Progenitor cell of endocrine pancreas (in vitro differentiated cells): ENCODE results near the gene KSR2. TPM values are rescaled to one million over a fixed set of nuclear protein-coding genes. Genes with fewer than 3 reads are reported as not detected.

Experiments
- DNase-seq: peaks from one replicate; pipeline ENCODE4 v3.0.0; 2021; ENCODE audit warnings: low spot score; ENCODE audit not compliant: unreplicated experiment
- H3K27ac Mint-ChIP-seq: 2 replicates; pipeline ENCODE4 v1.8.0; 2021; ENCODE audit warnings: mild to moderate bottlenecking, moderate library complexity, mixed read lengths
- H3K27me3 Mint-ChIP-seq: 2 replicates; pipeline ENCODE4 v1.8.0; 2021; ENCODE audit warnings: mixed read lengths
- H3K36me3 Mint-ChIP-seq: 2 replicates; pipeline ENCODE4 v1.8.0; 2022; ENCODE audit warnings: mixed read lengths; ENCODE audit not compliant: insufficient read depth
- H3K4me1 Mint-ChIP-seq: 2 replicates; pipeline ENCODE4 v1.8.0; 2021; ENCODE audit warnings: low read depth, mixed read lengths
- H3K4me3 Mint-ChIP-seq: 2 replicates; pipeline ENCODE4 v1.8.0; 2021; ENCODE audit warnings: low read depth, mild to moderate bottlenecking, moderate library complexity, mixed read lengths
- H3K9me3 Mint-ChIP-seq: 2 replicates; pipeline ENCODE4 v1.8.0; 2021; ENCODE audit warnings: low read depth, mixed read lengths
- total RNA-seq: library from RNA; stranded (reverse); gene quantifications from 2 replicates; pipeline ENCODE4 v1.2.1, GENCODE V29; 2021
- TF ChIP-seq, protein P1 (sequence below): fragments of 200-600 bp; sonication (generic); IDR thresholded peaks from one replicate; pipeline ENCODE4 v1.5.0; 2021; ENCODE audit warnings: antibody characterized with exemption, mild to moderate bottlenecking; ENCODE audit not compliant: unreplicated experiment

Gene KSR2
- total RNA-seq, 1 donor from 2014 or later, result 1.8 TPM

DNA sequence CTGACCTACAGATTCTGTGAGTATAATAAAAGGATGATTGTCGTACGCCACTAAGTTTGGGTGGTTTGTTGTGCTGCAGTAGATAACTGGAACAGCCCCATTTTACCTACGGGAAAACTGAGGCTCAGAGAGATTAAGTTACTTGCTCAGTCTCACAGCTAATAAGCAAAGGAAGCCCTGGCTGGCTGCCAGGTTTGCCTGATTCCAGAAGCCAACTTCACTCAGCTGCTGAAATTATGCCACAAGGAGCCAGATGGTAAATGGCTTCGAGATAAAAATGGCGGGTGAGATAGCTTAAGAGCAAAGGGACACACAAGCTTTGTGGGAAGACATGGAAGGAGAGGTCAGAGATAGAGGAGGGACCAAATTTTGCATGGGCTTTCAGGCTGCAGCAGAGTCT lies 415.8 kb downstream of the KSR2 start:
- no peaks in the 10 kb centered on the region for H3K36me3 Mint-ChIP-seq
- no peak for DNase-seq
- TF ChIP-seq, protein P1, sequence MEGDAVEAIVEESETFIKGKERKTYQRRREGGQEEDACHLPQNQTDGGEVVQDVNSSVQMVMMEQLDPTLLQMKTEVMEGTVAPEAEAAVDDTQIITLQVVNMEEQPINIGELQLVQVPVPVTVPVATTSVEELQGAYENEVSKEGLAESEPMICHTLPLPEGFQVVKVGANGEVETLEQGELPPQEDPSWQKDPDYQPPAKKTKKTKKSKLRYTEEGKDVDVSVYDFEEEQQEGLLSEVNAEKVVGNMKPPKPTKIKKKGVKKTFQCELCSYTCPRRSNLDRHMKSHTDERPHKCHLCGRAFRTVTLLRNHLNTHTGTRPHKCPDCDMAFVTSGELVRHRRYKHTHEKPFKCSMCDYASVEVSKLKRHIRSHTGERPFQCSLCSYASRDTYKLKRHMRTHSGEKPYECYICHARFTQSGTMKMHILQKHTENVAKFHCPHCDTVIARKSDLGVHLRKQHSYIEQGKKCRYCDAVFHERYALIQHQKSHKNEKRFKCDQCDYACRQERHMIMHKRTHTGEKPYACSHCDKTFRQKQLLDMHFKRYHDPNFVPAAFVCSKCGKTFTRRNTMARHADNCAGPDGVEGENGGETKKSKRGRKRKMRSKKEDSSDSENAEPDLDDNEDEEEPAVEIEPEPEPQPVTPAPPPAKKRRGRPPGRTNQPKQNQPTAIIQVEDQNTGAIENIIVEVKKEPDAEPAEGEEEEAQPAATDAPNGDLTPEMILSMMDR, result no peak
- H3K4me3 Mint-ChIP-seq, result no peak overlapping the region
- no peaks in the 10 kb centered on the region for H3K4me1 Mint-ChIP-seq
- peaks cover 49% of the 10 kb centered on the region for H3K27me3 Mint-ChIP-seq
- peaks cover 7% of the 10 kb centered on the region for H3K9me3 Mint-ChIP-seq
- H3K27ac Mint-ChIP-seq, result no peak overlapping the region

DNA sequence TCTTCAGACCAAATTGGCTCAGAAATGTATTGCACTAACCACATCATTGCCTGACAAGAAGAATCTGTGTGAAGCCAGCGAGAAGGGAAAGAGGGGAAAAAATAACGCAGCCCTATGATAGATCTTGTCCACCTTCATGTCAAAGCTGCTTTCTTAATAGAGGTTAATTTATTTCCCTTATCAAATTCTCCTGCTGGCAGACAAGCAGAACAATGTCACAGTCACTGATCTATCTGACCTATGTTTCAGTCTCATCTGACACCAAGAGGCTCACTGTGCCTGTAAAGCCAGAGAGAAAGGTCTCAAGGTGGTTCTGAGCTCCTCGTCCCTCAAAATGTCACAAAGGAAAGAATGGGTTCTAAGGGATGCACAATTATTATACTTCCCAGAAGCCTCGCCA lies 417.1 kb downstream of the KSR2 start:
- Mint-ChIP-seq H3K36me3 (no peaks in the 10 kb centered on the region), H3K9me3 (peaks cover 7% of the 10 kb centered on the region), H3K4me1 (no peaks in the 10 kb centered on the region), H3K4me3 (no peak overlapping the region), H3K27ac (no peak overlapping the region), H3K27me3 (peaks cover 51% of the 10 kb centered on the region)
- TF ChIP-seq, protein P1, result no peak
- no peak for DNase-seq

DNA sequence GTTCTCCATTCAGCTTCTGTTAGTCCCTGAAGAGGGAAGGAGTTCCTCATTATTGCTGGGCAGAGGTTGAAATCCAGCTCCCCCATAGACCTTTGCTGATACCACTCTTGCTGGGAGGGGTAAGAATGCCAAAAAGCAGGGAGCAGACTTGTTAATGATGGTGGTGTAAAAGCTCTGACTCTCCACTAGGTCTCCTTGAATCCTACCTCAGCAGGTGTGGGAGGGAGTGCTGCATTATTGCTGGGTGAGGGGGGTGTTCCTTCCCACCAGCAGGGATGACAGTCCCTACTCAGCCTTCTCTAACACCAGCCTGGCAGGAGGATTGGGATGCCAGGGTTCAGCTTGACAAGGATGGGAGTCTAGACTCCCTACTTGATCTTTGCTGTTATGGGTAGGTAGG lies 421.6 kb downstream of the KSR2 start:
- no peak for DNase-seq
- Mint-ChIP-seq H3K36me3 (peaks cover 1% of the 10 kb centered on the region), H3K27me3 (peaks cover 42% of the 10 kb centered on the region), H3K9me3 (peaks cover 21% of the 10 kb centered on the region), H3K4me3 (no peak overlapping the region), H3K27ac (no peak overlapping the region), H3K4me1 (no peaks in the 10 kb centered on the region)
- TF ChIP-seq, protein P1, result no peak

DNA sequence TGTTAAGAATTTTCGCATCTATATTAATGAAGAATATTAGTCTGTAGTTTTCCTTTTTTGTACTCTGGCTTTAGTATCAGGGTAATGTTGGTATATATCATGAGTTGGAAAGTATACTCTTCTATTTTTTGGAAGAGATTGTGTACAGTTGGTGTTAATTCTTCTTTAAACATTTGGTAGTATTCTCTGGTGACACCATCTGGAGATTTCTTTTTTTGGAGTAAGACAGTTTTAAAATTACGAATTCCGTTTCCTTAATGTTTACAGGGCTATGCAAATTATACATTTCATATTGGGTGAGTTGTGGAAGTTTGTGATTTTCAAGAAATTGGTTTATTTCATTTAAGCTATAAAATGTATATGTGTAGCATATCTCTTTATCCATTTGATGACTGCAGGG lies 423.6 kb downstream of the KSR2 start:
- Mint-ChIP-seq H3K36me3 (peaks cover 1% of the 10 kb centered on the region), H3K4me1 (no peaks in the 10 kb centered on the region), H3K27me3 (peaks cover 42% of the 10 kb centered on the region), H3K9me3 (peaks cover 21% of the 10 kb centered on the region), H3K27ac (no peak overlapping the region), H3K4me3 (no peak overlapping the region)
- TF ChIP-seq, protein P1, result no peak
- no peak for DNase-seq

DNA sequence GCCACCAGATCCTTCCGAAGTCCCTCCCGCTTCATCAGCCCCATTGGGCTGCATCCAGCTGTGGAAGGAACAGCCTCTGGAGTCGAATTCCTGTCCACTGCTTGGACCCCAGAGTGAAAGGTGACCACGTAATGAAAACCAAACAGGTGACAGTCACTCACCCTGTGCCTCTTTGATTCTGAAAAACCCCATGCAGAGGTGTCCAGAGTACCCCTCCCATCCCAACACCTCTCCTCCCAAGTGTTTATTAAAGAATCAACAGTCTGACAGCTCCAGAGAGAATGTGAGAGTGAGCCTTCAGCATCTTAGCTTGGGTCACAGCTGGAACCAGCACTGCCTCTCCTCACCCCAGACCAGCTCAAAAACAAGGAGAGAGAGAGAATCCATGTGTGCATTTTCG lies 428.8 kb downstream of the KSR2 start:
- H3K27me3 Mint-ChIP-seq, result peaks cover 49% of the 10 kb centered on the region
- peaks cover 14% of the 10 kb centered on the region for H3K9me3 Mint-ChIP-seq
- no peak overlapping the region for H3K4me3 Mint-ChIP-seq
- H3K4me1 Mint-ChIP-seq, result no peaks in the 10 kb centered on the region
- TF ChIP-seq, protein P1, result no peak
- no peak for DNase-seq
- no peak overlapping the region for H3K27ac Mint-ChIP-seq
- H3K36me3 Mint-ChIP-seq, result no peaks in the 10 kb centered on the region
